Retinal pigment epithelial cell (primary cell): ENCODE results near the gene NDFIP2.

ENCODE experiments used
- DNase-seq: peaks from one replicate; pipeline ENCODE4 v3.0.0-alpha.2; 2010; ENCODE audit warnings: low read depth
- H3K4me3 ChIP-seq: 2 replicates; pipeline ENCODE4 v1.5.1; 2011; ENCODE audit warnings: mild to moderate bottlenecking, low read length, control low read depth, moderate library complexity
- TF ChIP-seq, protein P1 (sequence below): conservative IDR thresholded peaks from 2 replicates; pipeline ENCODE4 v1.5.1; 2011; ENCODE audit warnings: low read depth, low read length, control low read depth, inconsistent platforms

The NDFIP2 gene

DNA sequence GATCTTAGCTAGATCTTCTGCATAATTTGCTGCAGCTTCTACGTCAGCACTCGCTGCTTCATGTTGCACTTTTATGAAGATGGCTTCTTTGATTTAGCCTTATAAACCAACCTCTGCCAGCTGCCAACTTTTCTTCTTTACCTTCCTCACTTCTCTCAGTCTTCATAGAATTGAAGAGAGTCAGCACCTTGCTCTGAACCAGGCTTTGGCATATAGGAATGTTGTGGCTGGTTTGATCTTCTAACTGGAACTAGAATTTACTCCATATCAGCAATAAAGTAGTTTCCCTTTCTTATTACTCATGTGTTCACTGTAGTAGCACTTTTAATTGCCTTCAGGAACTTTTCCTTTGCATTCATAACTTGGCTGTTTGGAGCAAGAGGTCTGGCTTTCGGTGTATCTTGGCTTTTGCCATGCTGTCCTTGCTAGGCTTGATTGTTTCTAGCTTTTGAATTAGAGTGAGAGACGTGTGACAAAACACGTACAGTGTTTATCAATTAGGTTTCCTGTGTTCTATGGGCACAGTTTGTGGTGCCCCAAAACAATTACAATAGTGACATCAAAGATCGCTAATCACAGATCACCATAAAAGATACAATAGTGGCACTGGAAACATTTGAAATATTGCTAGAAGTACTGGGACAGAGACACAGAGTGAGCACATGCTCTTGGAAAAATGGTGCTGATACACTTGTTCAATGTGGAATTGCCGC is 50.7 kb downstream of the NDFIP2 start:
- no peak for DNase-seq
- TF ChIP-seq, protein P1, sequence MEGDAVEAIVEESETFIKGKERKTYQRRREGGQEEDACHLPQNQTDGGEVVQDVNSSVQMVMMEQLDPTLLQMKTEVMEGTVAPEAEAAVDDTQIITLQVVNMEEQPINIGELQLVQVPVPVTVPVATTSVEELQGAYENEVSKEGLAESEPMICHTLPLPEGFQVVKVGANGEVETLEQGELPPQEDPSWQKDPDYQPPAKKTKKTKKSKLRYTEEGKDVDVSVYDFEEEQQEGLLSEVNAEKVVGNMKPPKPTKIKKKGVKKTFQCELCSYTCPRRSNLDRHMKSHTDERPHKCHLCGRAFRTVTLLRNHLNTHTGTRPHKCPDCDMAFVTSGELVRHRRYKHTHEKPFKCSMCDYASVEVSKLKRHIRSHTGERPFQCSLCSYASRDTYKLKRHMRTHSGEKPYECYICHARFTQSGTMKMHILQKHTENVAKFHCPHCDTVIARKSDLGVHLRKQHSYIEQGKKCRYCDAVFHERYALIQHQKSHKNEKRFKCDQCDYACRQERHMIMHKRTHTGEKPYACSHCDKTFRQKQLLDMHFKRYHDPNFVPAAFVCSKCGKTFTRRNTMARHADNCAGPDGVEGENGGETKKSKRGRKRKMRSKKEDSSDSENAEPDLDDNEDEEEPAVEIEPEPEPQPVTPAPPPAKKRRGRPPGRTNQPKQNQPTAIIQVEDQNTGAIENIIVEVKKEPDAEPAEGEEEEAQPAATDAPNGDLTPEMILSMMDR, result no peak
- H3K4me3 ChIP-seq, result no peak overlapping the region

DNA sequence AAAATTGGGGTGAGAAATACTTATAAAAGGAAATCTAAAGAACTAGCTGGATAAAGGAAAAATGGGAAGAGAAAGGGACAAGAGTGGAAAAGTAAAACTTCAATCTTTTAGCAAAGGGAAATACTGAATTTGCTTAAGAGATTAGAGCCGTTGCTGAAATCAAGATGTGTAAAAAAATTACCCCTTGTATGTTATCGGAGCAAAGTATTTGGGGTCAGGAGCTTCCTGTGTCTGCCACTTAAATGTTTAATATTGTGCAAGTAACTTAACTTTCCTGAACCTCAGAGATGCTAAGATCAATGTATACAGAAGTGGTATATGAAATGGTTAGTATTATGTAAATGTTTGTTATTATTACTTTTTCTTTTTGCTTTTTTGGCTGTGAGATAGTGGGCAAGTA is 51.6 kb downstream of the NDFIP2 start:
- TF ChIP-seq, protein P1, result no peak
- DNase-seq, result no peak

DNA sequence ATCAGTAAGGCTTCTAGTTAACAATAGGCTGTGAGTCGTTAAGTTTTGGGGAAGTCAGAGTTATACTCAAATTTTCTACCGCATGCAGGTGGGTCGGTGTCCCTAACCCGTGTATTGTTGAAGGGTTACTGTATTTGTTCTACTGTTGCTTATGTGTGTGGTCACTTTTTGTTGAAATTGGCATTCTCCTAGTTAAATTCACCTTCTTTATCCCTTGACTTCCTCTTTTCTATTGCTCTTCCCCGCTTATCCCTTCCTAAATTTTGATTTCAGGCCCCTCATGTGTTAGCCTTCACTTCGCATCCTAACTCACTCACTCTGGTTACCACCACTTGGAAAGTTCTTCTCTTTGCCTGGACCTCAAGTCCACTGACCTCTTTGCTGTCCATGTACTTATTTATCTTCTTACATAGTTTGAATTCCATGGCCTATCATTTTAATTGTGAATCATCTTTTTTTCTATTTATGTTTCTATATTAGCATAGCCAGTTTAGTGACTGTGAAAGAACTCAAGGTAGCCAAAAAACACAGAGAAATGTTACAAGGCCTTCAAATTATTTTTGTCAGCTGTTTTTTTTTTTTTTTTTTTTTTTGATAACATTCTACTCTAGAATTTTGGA is 52.9 kb downstream of the NDFIP2 start:
- DNase-seq, result no peak
- TF ChIP-seq, protein P1, result no peak
- no peak overlapping the region for H3K4me3 ChIP-seq

More for the DNA sequence above, 51.6 kb downstream of the NDFIP2 start:
- H3K4me3 ChIP-seq, result no peak overlapping the region

DNA sequence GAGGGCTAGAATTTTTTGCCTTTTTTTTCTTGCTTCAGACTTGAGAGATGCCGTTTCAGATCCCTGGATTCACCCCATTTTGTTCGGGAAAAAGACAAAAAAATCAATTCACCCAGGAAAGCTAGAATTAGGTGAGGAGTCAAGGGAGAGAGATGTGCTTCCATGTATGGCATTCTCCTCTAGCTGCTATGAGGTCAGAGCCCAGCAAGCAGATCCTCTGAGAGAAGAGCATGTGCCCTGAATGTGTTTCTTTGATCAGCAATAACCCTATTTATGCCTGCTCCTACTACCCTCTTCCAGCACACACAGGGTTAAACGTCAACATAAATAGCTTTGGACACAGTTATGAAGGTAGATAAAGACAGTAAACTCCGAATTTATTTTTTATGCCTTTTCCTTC is 53.6 kb downstream of the NDFIP2 start:
- TF ChIP-seq, protein P1, result no peak
- DNase-seq, result no peak
- no peak overlapping the region for H3K4me3 ChIP-seq

GRCh38 chr13:79538757-79539156 is 57.8 kb downstream of the NDFIP2 start:
- no peak for DNase-seq
- no peak overlapping the region for H3K4me3 ChIP-seq
- TF ChIP-seq, protein P1, result no peak

GRCh38 chr13:79540504-79540903 is 59.5 kb downstream of the NDFIP2 start:
- DNase-seq, result no peak
- TF ChIP-seq, protein P1, result no peak
- no peak overlapping the region for H3K4me3 ChIP-seq
